K562 (cell line): Measurements from ENCODE around the gene HNRNPA3.

ENCODE experiments used
- JUND ChIP-seq, 2 experiments: IDR thresholded peaks; 2 replicates in 1 of 2; 3 replicates in 1 of 2; pipeline ENCODE4 v1.6.1; 2011; ENCODE audit warnings: borderline replicate concordance in 2 of 2, low read depth in 2 of 2, low read length in 2 of 2, improper control_type of control experiment in 1 of 2, missing biosample characterization in 1 of 2, missing genetic modification characterization in 1 of 2, missing genetic modification reagents in 1 of 2
- RBM39 ChIP-seq: fragments of 200-400 bp; formaldehyde crosslinking; optimal IDR thresholded peaks from 2 replicates; pipeline ENCODE3; 2018; ENCODE audit warnings: low read depth, low read length
- SREBF1 ChIP-seq: fragments of 150-350 bp; IDR thresholded peaks from 2 replicates; pipeline ENCODE4 v1.6.1; 2014; ENCODE audit warnings: antibody characterized with exemption, low read depth, low read length, borderline replicate concordance
- TF ChIP-seq, protein P1 (sequence below), 2 experiments: fragments of 450-650 bp in 1 of 2; sonication (generic) in 1 of 2; formaldehyde crosslinking in 1 of 2; IDR thresholded peaks in 1 of 2; conservative IDR thresholded peaks in 1 of 2; 2 replicates each; pipeline versions ENCODE4 v1.6.1 to v1.8.1; 2016 to 2023; ENCODE audit warnings: mild to moderate bottlenecking in 2 of 2, moderate library complexity in 2 of 2, inconsistent platforms in 1 of 2, missing genetic modification reagents in 1 of 2
- TF ChIP-seq, protein P2 (sequence below): sonication (generic); formaldehyde crosslinking; IDR thresholded peaks from 2 replicates; pipeline ENCODE4 v1.5.0; 2020; ENCODE audit warnings: missing genetic modification reagents
- TF ChIP-seq, protein P3 (sequence below), 3 experiments: IDR thresholded peaks in 2 of 3; conservative IDR thresholded peaks in 1 of 3; 2 replicates each; pipeline ENCODE4 v1.5.1; 2011 to 2012; ENCODE audit warnings: low read length in 3 of 3, mild to moderate bottlenecking in 3 of 3, control low read depth in 2 of 3, improper control_type of control experiment in 1 of 3, inconsistent platforms in 1 of 3, low read depth in 1 of 3, mixed read lengths in 1 of 3, moderate library complexity in 1 of 3; ENCODE audit not compliant: insufficient read depth in 2 of 3
- TF ChIP-seq, protein P4 (sequence below): fragments of 200-800 bp; sonication (Bioruptor generic); IDR thresholded peaks from 2 replicates; pipeline ENCODE4 v1.6.1; 2016; ENCODE audit warnings: missing genetic modification characterization, missing compliant biosample characterization
- TF ChIP-seq, protein P5 (sequence below): sonication (generic); formaldehyde crosslinking; IDR thresholded peaks from 2 replicates; pipeline ENCODE4 v1.9.0; 2022; ENCODE audit warnings: mild to moderate bottlenecking, missing genetic modification reagents

DNA sequence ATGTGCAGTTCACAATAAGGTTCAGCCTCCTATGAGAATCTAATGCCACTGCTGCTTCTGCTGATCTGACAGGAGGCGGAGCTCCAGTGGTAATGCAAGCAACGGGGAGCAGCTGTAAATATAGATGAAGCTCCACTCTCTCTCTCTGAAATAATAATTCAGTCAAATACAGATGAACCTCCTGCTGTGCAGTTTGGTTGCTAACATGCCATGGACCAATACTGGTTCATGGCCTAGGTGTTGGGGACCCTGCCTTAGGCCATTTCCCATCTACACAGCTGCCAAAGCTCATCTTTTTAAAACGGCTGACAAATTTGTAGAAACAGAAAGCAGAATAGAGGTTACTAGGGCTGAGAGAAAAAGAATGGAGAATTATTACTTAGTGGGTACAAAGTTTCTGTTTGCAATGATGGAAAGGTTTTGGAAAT, 10.7 kb upstream of the HNRNPA3 start:
- TF ChIP-seq SREBF1, result no peak
- TF ChIP-seq, protein P1, sequence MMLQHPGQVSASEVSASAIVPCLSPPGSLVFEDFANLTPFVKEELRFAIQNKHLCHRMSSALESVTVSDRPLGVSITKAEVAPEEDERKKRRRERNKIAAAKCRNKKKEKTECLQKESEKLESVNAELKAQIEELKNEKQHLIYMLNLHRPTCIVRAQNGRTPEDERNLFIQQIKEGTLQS (IDR thresholded peaks at IDR 0.05), result no peak
- TF ChIP-seq, protein P1 (CRISPR knock-in tag; conservative IDR thresholded peaks at IDR 0.05), result no peak
- no peak for TF ChIP-seq JUND (IDR thresholded peaks at IDR 0.05; ENCODE audit: borderline replicate concordance, low read depth, low read length)
- no peak for TF ChIP-seq JUND (tag; IDR thresholded peaks at IDR 0.05; ENCODE audit: borderline replicate concordance, low read depth, low read length)
- TF ChIP-seq, protein P2, sequence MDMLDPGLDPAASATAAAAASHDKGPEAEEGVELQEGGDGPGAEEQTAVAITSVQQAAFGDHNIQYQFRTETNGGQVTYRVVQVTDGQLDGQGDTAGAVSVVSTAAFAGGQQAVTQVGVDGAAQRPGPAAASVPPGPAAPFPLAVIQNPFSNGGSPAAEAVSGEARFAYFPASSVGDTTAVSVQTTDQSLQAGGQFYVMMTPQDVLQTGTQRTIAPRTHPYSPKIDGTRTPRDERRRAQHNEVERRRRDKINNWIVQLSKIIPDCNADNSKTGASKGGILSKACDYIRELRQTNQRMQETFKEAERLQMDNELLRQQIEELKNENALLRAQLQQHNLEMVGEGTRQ (CRISPR knock-in tag), result no peak
- no peak for TF ChIP-seq RBM39
- TF ChIP-seq, protein P3, sequence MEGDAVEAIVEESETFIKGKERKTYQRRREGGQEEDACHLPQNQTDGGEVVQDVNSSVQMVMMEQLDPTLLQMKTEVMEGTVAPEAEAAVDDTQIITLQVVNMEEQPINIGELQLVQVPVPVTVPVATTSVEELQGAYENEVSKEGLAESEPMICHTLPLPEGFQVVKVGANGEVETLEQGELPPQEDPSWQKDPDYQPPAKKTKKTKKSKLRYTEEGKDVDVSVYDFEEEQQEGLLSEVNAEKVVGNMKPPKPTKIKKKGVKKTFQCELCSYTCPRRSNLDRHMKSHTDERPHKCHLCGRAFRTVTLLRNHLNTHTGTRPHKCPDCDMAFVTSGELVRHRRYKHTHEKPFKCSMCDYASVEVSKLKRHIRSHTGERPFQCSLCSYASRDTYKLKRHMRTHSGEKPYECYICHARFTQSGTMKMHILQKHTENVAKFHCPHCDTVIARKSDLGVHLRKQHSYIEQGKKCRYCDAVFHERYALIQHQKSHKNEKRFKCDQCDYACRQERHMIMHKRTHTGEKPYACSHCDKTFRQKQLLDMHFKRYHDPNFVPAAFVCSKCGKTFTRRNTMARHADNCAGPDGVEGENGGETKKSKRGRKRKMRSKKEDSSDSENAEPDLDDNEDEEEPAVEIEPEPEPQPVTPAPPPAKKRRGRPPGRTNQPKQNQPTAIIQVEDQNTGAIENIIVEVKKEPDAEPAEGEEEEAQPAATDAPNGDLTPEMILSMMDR (IDR thresholded peaks at IDR 0.05 in 2 of 3, conservative IDR thresholded peaks at IDR 0.05 in 1 of 3; ENCODE audit: insufficient read depth in 2 of 3, low read depth in 1 of 3, low read length in 3 of 3), result no peak
- TF ChIP-seq, protein P4, sequence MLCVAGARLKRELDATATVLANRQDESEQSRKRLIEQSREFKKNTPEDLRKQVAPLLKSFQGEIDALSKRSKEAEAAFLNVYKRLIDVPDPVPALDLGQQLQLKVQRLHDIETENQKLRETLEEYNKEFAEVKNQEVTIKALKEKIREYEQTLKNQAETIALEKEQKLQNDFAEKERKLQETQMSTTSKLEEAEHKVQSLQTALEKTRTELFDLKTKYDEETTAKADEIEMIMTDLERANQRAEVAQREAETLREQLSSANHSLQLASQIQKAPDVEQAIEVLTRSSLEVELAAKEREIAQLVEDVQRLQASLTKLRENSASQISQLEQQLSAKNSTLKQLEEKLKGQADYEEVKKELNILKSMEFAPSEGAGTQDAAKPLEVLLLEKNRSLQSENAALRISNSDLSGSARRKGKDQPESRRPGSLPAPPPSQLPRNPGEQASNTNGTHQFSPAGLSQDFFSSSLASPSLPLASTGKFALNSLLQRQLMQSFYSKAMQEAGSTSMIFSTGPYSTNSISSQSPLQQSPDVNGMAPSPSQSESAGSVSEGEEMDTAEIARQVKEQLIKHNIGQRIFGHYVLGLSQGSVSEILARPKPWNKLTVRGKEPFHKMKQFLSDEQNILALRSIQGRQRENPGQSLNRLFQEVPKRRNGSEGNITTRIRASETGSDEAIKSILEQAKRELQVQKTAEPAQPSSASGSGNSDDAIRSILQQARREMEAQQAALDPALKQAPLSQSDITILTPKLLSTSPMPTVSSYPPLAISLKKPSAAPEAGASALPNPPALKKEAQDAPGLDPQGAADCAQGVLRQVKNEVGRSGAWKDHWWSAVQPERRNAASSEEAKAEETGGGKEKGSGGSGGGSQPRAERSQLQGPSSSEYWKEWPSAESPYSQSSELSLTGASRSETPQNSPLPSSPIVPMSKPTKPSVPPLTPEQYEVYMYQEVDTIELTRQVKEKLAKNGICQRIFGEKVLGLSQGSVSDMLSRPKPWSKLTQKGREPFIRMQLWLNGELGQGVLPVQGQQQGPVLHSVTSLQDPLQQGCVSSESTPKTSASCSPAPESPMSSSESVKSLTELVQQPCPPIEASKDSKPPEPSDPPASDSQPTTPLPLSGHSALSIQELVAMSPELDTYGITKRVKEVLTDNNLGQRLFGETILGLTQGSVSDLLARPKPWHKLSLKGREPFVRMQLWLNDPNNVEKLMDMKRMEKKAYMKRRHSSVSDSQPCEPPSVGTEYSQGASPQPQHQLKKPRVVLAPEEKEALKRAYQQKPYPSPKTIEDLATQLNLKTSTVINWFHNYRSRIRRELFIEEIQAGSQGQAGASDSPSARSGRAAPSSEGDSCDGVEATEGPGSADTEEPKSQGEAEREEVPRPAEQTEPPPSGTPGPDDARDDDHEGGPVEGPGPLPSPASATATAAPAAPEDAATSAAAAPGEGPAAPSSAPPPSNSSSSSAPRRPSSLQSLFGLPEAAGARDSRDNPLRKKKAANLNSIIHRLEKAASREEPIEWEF (CRISPR knock-in tag), result no peak
- TF ChIP-seq, protein P5, sequence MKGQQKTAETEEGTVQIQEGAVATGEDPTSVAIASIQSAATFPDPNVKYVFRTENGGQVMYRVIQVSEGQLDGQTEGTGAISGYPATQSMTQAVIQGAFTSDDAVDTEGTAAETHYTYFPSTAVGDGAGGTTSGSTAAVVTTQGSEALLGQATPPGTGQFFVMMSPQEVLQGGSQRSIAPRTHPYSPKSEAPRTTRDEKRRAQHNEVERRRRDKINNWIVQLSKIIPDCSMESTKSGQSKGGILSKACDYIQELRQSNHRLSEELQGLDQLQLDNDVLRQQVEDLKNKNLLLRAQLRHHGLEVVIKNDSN (CRISPR knock-in tag), result no peak
